HepG2 (cell line): ENCODE measurements around the gene FBLN7. TPM values are rescaled to one million over a fixed set of nuclear protein-coding genes. Genes with fewer than 3 reads are reported as not detected.
A peak's percentile ranks its signal among the peaks of the same experiment; 100 is the strongest.

Source experiments
- ARID4A ChIP-seq: sonication (generic); formaldehyde crosslinking; IDR thresholded peaks from 2 replicates; pipeline ENCODE4 v1.5.0; 2020; ENCODE audit warnings: mild to moderate bottlenecking, missing genetic modification reagents, borderline replicate concordance
- ATF6 ChIP-seq: sonication (generic); formaldehyde crosslinking; conservative IDR thresholded peaks from 2 replicates; pipeline ENCODE4 v1.4.0; 2020; ENCODE audit warnings: missing genetic modification reagents
- ELF4 ChIP-seq: sonication (generic); formaldehyde crosslinking; IDR thresholded peaks from 2 replicates; pipeline ENCODE4 v1.5.0; 2020; ENCODE audit warnings: missing genetic modification reagents, mild to moderate bottlenecking, moderate library complexity, borderline replicate concordance
- ETV5 ChIP-seq: IDR thresholded peaks from 2 replicates; pipeline ENCODE4 v1.6.1; 2018; ENCODE audit warnings: missing biosample characterization, missing genetic modification reagents, inconsistent platforms, borderline replicate concordance
- GMEB2 ChIP-seq: IDR thresholded peaks from 2 replicates; pipeline ENCODE4 v1.6.1; 2016; ENCODE audit warnings: missing biosample characterization, missing genetic modification reagents, low read depth
- KLF15 ChIP-seq: sonication (generic); formaldehyde crosslinking; IDR thresholded peaks from 2 replicates; pipeline ENCODE4 v1.8.1; 2023; ENCODE audit warnings: borderline replicate concordance, mild to moderate bottlenecking, inconsistent platforms, missing genetic modification reagents, mixed read lengths
- NBN ChIP-seq: fragments of 450-650 bp; conservative IDR thresholded peaks from 2 replicates; pipeline ENCODE4 v1.6.1; 2017
- NFIC ChIP-seq: IDR thresholded peaks from 2 replicates; pipeline ENCODE4 v1.6.1; 2012; ENCODE audit warnings: mild to moderate bottlenecking, low read length, inconsistent platforms
- POLR2A ChIP-seq, 2 experiments: IDR thresholded peaks; 2 replicates each; pipeline ENCODE4 v1.6.1; 2011; ENCODE audit warnings: low read depth in 2 of 2, low read length in 2 of 2, mild to moderate bottlenecking in 1 of 2, moderate library complexity in 1 of 2; ENCODE audit not compliant: insufficient read depth in 1 of 2
- SMARCE1 ChIP-seq: fragments of 450-650 bp; IDR thresholded peaks from 2 replicates; pipeline ENCODE4 v1.6.1; 2017; ENCODE audit warnings: borderline replicate concordance
- SOX6 ChIP-seq, 2 experiments: fragments of 450-650 bp in 1 of 2; sonication (generic) in 1 of 2; formaldehyde crosslinking in 1 of 2; IDR thresholded peaks; 2 replicates each; pipeline versions ENCODE4 v1.4.0 to v1.6.1; 2017 to 2020; ENCODE audit warnings: antibody characterized with exemption in 1 of 2, mild to moderate bottlenecking in 1 of 2, missing genetic modification reagents in 1 of 2
- SRY ChIP-seq: sonication (generic); formaldehyde crosslinking; IDR thresholded peaks from 2 replicates; pipeline ENCODE4 v1.8.0; 2022; ENCODE audit warnings: mild to moderate bottlenecking, missing genetic modification reagents
- WIZ ChIP-seq: sonication (generic); formaldehyde crosslinking; IDR thresholded peaks from 2 replicates; pipeline ENCODE4 v1.5.1; 2020; ENCODE audit warnings: mild to moderate bottlenecking, missing genetic modification reagents
- ZNF18 ChIP-seq: sonication (generic); formaldehyde crosslinking; IDR thresholded peaks from 2 replicates; pipeline ENCODE4 v1.8.0; 2022; ENCODE audit warnings: mild to moderate bottlenecking, missing genetic modification reagents; ENCODE audit not compliant: insufficient replicate concordance
- ZNF234 ChIP-seq: sonication (generic); formaldehyde crosslinking; conservative IDR thresholded peaks from 2 replicates; pipeline ENCODE4 v1.5.1; 2020; ENCODE audit warnings: mild to moderate bottlenecking, missing genetic modification reagents
- ZNF260 ChIP-seq: sonication (generic); formaldehyde crosslinking; IDR thresholded peaks from 2 replicates; pipeline ENCODE4 v1.4.0; 2020; ENCODE audit warnings: missing genetic modification reagents, low read depth, mild to moderate bottlenecking, borderline replicate concordance
- ZNF33B ChIP-seq: sonication (generic); formaldehyde crosslinking; IDR thresholded peaks from 2 replicates; pipeline ENCODE4 v1.5.1; 2020; ENCODE audit warnings: mild to moderate bottlenecking, missing genetic modification reagents
- ZNF431 ChIP-seq: sonication (generic); formaldehyde crosslinking; IDR thresholded peaks from 2 replicates; pipeline ENCODE4 v1.9.0; 2022; ENCODE audit warnings: missing genetic modification reagents, low read depth, mild to moderate bottlenecking, borderline replicate concordance
- polyA plus RNA-seq, 8 experiments: library from polyadenylated mRNA; depleted of rRNA in 3 of 8; stranded (reverse) in 7 of 8; unstranded in 1 of 8; fragments of >200 nt; fragmentation: Illumina TruSeq in 4 of 8; extraction: Trizol in 4 of 8; gene quantifications; 2 replicates each; pipeline versions ENCODE4 v1.2.1 to v1.2.3, GENCODE V29; 2011 to 2016; ENCODE audit warnings: low read depth in 4 of 8, missing spikeins in 1 of 8, mixed read lengths in 1 of 8; ENCODE audit not compliant: insufficient read depth in 1 of 8
- total RNA-seq, 5 experiments: library from RNA; depleted of rRNA; stranded (reverse); fragments of >200 nt; fragmentation: Illumina TruSeq; extraction: Trizol; gene quantifications; 2 replicates each; pipeline ENCODE4 v1.2.3, GENCODE V29; 2016; ENCODE audit warnings: low read depth in 1 of 5
- TF ChIP-seq, protein P1 (sequence below): sonication (generic); formaldehyde crosslinking; IDR thresholded peaks from 2 replicates; pipeline ENCODE4 v1.5.0; 2020; ENCODE audit warnings: missing genetic modification reagents

Gene FBLN7
- total and polyA plus RNA-seq, 2 of the 13 experiments (the other 11 are each of a cell fraction or from before 2014, with no cell fraction given) = 1.4 to 2.3 TPM

GRCh38 chr2:112137516-112138158, 548 bp upstream of the FBLN7 start (continued):
- TF ChIP-seq ZNF18 (CRISPR knock-in tag) (no peak), NBN (no peak), NFIC (no peak), POLR2A (IDR thresholded peaks at IDR 0.05; ENCODE audit: insufficient read depth in 1 of 2, low read depth in 2 of 2, low read length in 2 of 2) (peak; percentile 19 to 43; a peak in 2 of 4 replicates), ZNF431 (no peak), ZNF260 (no peak), ZNF234 (CRISPR knock-in tag) (no peak), ZNF33B (CRISPR knock-in tag) (no peak), ETV5 (no peak), KLF15 (no peak), SOX6 (IDR thresholded peaks at IDR 0.05) (no peak), SOX6 (CRISPR knock-in tag; IDR thresholded peaks at IDR 0.05) (no peak), SMARCE1 (no peak), ATF6 (no peak), WIZ (CRISPR knock-in tag) (no peak), SRY (CRISPR knock-in tag) (no peak; the same call in 1 of the 2 replicates), ELF4 (CRISPR knock-in tag) (no peak), GMEB2 (CRISPR knock-in tag) (no peak), ARID4A (CRISPR knock-in tag) (peak; percentile 21)
- TF ChIP-seq, protein P1, sequence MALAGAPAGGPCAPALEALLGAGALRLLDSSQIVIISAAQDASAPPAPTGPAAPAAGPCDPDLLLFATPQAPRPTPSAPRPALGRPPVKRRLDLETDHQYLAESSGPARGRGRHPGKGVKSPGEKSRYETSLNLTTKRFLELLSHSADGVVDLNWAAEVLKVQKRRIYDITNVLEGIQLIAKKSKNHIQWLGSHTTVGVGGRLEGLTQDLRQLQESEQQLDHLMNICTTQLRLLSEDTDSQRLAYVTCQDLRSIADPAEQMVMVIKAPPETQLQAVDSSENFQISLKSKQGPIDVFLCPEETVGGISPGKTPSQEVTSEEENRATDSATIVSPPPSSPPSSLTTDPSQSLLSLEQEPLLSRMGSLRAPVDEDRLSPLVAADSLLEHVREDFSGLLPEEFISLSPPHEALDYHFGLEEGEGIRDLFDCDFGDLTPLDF (CRISPR knock-in tag) = no peak
